Measurements from ENCODE around the gene GPBP1L1.

GPBP1L1 gene

GRCh38 chr1:45644661-45645060 lies 41.7 kb downstream of the GPBP1L1 start:
- no peak overlapping the region for H3K27ac ChIP-seq
- no peak overlapping the region for H3K4me3 ChIP-seq
- TF ChIP-seq CTCF (IDR thresholded peaks at IDR 0.05) = no peak
- intact Hi-C loops (cut with DNase I; ENCODE audit: low total_unique reads) = no loop called here
- H3K4me1 ChIP-seq = no peaks in the 10 kb centered on the region
- DNase-seq = no peak
- H3K27me3 ChIP-seq = no peaks in the 10 kb centered on the region
- H3K9me3 ChIP-seq = no peaks in the 10 kb centered on the region
- H3K36me3 ChIP-seq = peaks cover 28 to 46% (median 44%) of the 10 kb centered on the region in 3 donors

- Histone ChIP-seq H3K9me3 (no peaks in the 10 kb centered on the region), H3K27ac (no peak overlapping the region), H3K27me3 (no peaks in the 10 kb centered on the region), H3K36me3 (peaks cover 35 to 50% (median 50%) of the 10 kb centered on the region in 3 donors), H3K4me1 (no peaks in the 10 kb centered on the region), H3K4me3 (no peak overlapping the region)
- intact Hi-C loops (cut with DNase I; ENCODE audit: low total_unique reads) = no loop called here
- DNase-seq = no peak
- TF ChIP-seq CTCF (IDR thresholded peaks at IDR 0.05) = no peak
Measured at GRCh38 chr1:45643978-45644377, 42.4 kb downstream of the GPBP1L1 start.

- H3K4me3 ChIP-seq = no peak overlapping the region
- H3K9me3 ChIP-seq = no peaks in the 10 kb centered on the region
- H3K36me3 ChIP-seq = peaks cover 42 to 56% (median 53%) of the 10 kb centered on the region in 3 donors
- H3K27me3 ChIP-seq = no peaks in the 10 kb centered on the region
- DNase-seq = no peak
- intact Hi-C loops (cut with DNase I; ENCODE audit: low total_unique reads) = no loop called here
- H3K27ac ChIP-seq = no peak overlapping the region
- H3K4me1 ChIP-seq = no peaks in the 10 kb centered on the region
- TF ChIP-seq CTCF (IDR thresholded peaks at IDR 0.05) = no peak
Measured at GRCh38 chr1:45643321-45643720, 43.0 kb downstream of the GPBP1L1 start.

GRCh38 chr1:45640293-45640692 lies 46.0 kb downstream of the GPBP1L1 start:
- TF ChIP-seq CTCF (IDR thresholded peaks at IDR 0.05) = no peak
- DNase-seq = no peak
- intact Hi-C loops (cut with DNase I; ENCODE audit: low total_unique reads) = no loop called here
- no peak overlapping the region for H3K4me3 ChIP-seq
- H3K27me3 ChIP-seq = no peaks in the 10 kb centered on the region
- H3K27ac ChIP-seq = no peak overlapping the region
- no peaks in the 10 kb centered on the region for H3K9me3 ChIP-seq
- no peaks in the 10 kb centered on the region for H3K4me1 ChIP-seq
- peaks cover 61 to 75% (median 65%) of the 10 kb centered on the region in 3 donors for H3K36me3 ChIP-seq

- DNase-seq = no peak
- no peak overlapping the region for H3K27ac ChIP-seq
- H3K4me3 ChIP-seq = no peak overlapping the region
- H3K27me3 ChIP-seq = no peaks in the 10 kb centered on the region
- H3K36me3 ChIP-seq = peaks cover 77 to 90% (median 86%) of the 10 kb centered on the region in 3 donors
- TF ChIP-seq CTCF (IDR thresholded peaks at IDR 0.05) = no peak
- intact Hi-C loops (cut with DNase I; ENCODE audit: low total_unique reads) = no loop called here
- no peaks in the 10 kb centered on the region for H3K9me3 ChIP-seq
- H3K4me1 ChIP-seq = no peaks in the 10 kb centered on the region
Measured at GRCh38 chr1:45635211-45635610, 51.1 kb downstream of the GPBP1L1 start.

- TF ChIP-seq CTCF (IDR thresholded peaks at IDR 0.05) = no peak
- Histone ChIP-seq H3K27me3 (no peaks in the 10 kb centered on the region), H3K9me3 (no peaks in the 10 kb centered on the region), H3K36me3 (peaks cover 80 to 96% (median 85%) of the 10 kb centered on the region in 3 donors), H3K4me3 (no peak overlapping the region), H3K4me1 (no peaks in the 10 kb centered on the region), H3K27ac (no peak overlapping the region)
- no peak for DNase-seq
- intact Hi-C loops (cut with DNase I; ENCODE audit: low total_unique reads) = no loop called here
Measured at GRCh38 chr1:45630429-45630828, 55.9 kb downstream of the GPBP1L1 start.
